PFSK-1 (cell line): ENCODE measurements around the gene COL9A2.

ENCODE experiments used
- POLR2AphosphoS5 ChIP-seq: IDR thresholded peaks from 2 replicates; pipeline ENCODE4 v1.6.1; 2012; ENCODE audit warnings: low read depth, mild to moderate bottlenecking, control low read depth, low read length, moderate library complexity
- SIN3A ChIP-seq: IDR thresholded peaks from 2 replicates; pipeline ENCODE4 v1.6.1; 2012; ENCODE audit warnings: mild to moderate bottlenecking, low read length, moderate library complexity, borderline replicate concordance; ENCODE audit not compliant: insufficient read depth

GRCh38 chr1:40265919-40266318, 51.2 kb downstream of the COL9A2 start:
- TF ChIP-seq POLR2AphosphoS5 (no peak), SIN3A (no peak)
